ENCODE data around the gene C15orf62. TPM values are rescaled to one million over a fixed set of nuclear protein-coding genes. Genes with fewer than 3 reads are reported as not detected.
A peak's percentile ranks its signal among the peaks of the same experiment; 100 is the strongest.

The C15orf62 gene
- polyA plus RNA-seq, 1 donor (not counting 4 experiments of a cell fraction or from before 2014, with no cell fraction given), result 0.14 TPM

- FAIRE-seq (no peak), DNase-seq (ENCODE audit: low read depth, low spot score) (no peak)
- Histone ChIP-seq H3K27ac (ENCODE audit: control insufficient read depth, insufficient read depth, low read length) (no peak overlapping the region), H4K20me1 (ENCODE audit: control insufficient read depth, extremely low read depth, insufficient read depth, low read length) (no peaks in the 10 kb centered on the region), H3K36me3 (ENCODE audit: control insufficient read depth in 2 of 2, extremely low read depth in 1 of 2, insufficient read depth in 2 of 2, low read length in 2 of 2) (peaks cover 10 to 24% of the 10 kb centered on the region in 2 experiments), H3K4me2 (ENCODE audit: control insufficient read depth, extremely low read depth, insufficient read depth, low read depth, low read length) (peak overlapping the region; percentile 100), H3K79me2 (ENCODE audit: control insufficient read depth, insufficient read depth, low read length) (peaks cover 33% of the 10 kb centered on the region), H3K4me3 (ENCODE audit: control insufficient read depth in 2 of 3, extremely low read depth in 1 of 3, insufficient read depth in 2 of 3, low read depth in 1 of 3, low read length in 3 of 3) (peak overlapping the region in 1 of 3 experiments; percentile 100), H3K27me3 (ENCODE audit: control insufficient read depth, extremely low read depth, insufficient read depth, low read length) (no peaks in the 10 kb centered on the region), H3K9me1 (ENCODE audit: control insufficient read depth, extremely low read depth, insufficient read depth, low read length) (peaks cover 3% of the 10 kb centered on the region), H3K9me3 (ENCODE audit: control insufficient read depth, low read depth, low read length) (no peaks in the 10 kb centered on the region), H2AFZ (ENCODE audit: control insufficient read depth, low read length) (no peak overlapping the region), H3K9ac (ENCODE audit: control insufficient read depth, extremely low read depth, insufficient read depth, low read length) (no peak overlapping the region), H3K4me1 (ENCODE audit: control insufficient read depth, extremely low read depth, insufficient read depth, low read length) (peaks cover 24% of the 10 kb centered on the region)
- no peak for TF ChIP-seq EZH2 (IDR thresholded peaks at IDR 0.05; ENCODE audit: low read length)
- TF ChIP-seq, protein P1, sequence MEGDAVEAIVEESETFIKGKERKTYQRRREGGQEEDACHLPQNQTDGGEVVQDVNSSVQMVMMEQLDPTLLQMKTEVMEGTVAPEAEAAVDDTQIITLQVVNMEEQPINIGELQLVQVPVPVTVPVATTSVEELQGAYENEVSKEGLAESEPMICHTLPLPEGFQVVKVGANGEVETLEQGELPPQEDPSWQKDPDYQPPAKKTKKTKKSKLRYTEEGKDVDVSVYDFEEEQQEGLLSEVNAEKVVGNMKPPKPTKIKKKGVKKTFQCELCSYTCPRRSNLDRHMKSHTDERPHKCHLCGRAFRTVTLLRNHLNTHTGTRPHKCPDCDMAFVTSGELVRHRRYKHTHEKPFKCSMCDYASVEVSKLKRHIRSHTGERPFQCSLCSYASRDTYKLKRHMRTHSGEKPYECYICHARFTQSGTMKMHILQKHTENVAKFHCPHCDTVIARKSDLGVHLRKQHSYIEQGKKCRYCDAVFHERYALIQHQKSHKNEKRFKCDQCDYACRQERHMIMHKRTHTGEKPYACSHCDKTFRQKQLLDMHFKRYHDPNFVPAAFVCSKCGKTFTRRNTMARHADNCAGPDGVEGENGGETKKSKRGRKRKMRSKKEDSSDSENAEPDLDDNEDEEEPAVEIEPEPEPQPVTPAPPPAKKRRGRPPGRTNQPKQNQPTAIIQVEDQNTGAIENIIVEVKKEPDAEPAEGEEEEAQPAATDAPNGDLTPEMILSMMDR (optimal IDR thresholded peaks at IDR 0.05 in 1 of 3, IDR thresholded peaks at IDR 0.05 in 1 of 3, conservative IDR thresholded peaks at IDR 0.05 in 1 of 3; ENCODE audit: extremely low read depth in 1 of 3, insufficient read depth in 2 of 3, low read length in 3 of 3), result no peak
- dilution Hi-C loops (cut with MboI; ENCODE audit: extremely low pct_ligation_motif_present, low sequenced_read_pairs), result no loop called here
Measured at GRCh38 chr15:40808861-40809450, 39.2 kb downstream of the C15orf62 start.

DNA sequence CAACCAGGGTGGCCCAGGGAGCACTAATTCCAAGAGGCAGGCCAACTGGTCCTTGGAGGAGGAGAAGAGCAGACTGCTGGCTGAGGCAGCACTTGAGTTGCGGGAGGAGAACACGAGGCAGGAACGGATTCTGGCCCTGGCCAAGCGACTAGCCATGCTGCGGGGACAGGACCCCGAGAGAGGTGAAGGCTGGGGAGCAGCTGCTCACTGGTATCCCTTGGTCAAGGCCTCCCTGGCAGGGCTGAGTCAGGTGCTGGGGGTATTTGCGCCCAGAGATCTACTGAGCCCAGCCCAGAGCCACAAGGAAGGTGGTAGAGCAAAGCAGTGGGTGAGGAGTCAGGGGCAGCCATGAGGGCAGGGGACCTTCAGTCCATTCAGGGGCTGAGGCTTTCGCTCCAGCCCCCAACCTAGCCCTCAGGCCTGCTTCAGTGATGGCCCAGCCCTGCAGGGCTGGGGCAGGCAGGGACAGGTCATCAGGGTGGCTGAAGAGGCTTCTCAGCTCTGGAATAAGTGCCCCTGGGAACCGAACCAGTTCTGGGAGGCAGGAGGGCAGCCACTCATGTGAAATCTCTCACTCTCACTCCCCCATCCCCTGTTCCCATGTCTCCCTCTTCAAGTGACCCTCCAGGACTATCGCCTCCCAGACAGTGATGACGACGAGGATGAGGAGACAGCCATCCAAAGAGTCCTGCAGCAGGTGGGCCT, 43.1 kb downstream of the C15orf62 start:
- dilution Hi-C loops (cut with MboI; ENCODE audit: extremely low pct_ligation_motif_present, low sequenced_read_pairs), result no loop called here
- no peak overlapping the region for H3K4me2 ChIP-seq (ENCODE audit: control insufficient read depth, extremely low read depth, insufficient read depth, low read depth, low read length)
- H3K79me2 ChIP-seq (ENCODE audit: control insufficient read depth, insufficient read depth, low read length), result peaks cover 12% of the 10 kb centered on the region
- no peak overlapping the region for H3K4me3 ChIP-seq (ENCODE audit: control insufficient read depth in 2 of 3, extremely low read depth in 1 of 3, insufficient read depth in 2 of 3, low read depth in 1 of 3, low read length in 3 of 3)
- FAIRE-seq (no peak), DNase-seq (ENCODE audit: low read depth, low spot score) (no peak)
- H3K9me3 ChIP-seq (ENCODE audit: control insufficient read depth, low read depth, low read length), result no peaks in the 10 kb centered on the region
- TF ChIP-seq EZH2 (IDR thresholded peaks at IDR 0.05; ENCODE audit: low read length), result no peak
- H3K4me1 ChIP-seq (ENCODE audit: control insufficient read depth, extremely low read depth, insufficient read depth, low read length), result peaks cover 16% of the 10 kb centered on the region
- H3K27ac ChIP-seq (ENCODE audit: control insufficient read depth, insufficient read depth, low read length), result no peak overlapping the region
- no peak overlapping the region for H2AFZ ChIP-seq (ENCODE audit: control insufficient read depth, low read length)
- H3K9me1 ChIP-seq (ENCODE audit: control insufficient read depth, extremely low read depth, insufficient read depth, low read length), result peaks cover 3% of the 10 kb centered on the region
- no peaks in the 10 kb centered on the region for H4K20me1 ChIP-seq (ENCODE audit: control insufficient read depth, extremely low read depth, insufficient read depth, low read length)
- H3K9ac ChIP-seq (ENCODE audit: control insufficient read depth, extremely low read depth, insufficient read depth, low read length), result no peak overlapping the region
- no peaks in the 10 kb centered on the region for H3K27me3 ChIP-seq (ENCODE audit: control insufficient read depth, extremely low read depth, insufficient read depth, low read length)
- H3K36me3 ChIP-seq (ENCODE audit: control insufficient read depth in 2 of 2, extremely low read depth in 1 of 2, insufficient read depth in 2 of 2, low read length in 2 of 2), result peaks cover 12 to 30% of the 10 kb centered on the region in 2 experiments
